Ovary (tissue), 9 donors: ENCODE measurements around the gene HNRNPF. TPM values are rescaled to one million over a fixed set of nuclear protein-coding genes. Genes with fewer than 3 reads are reported as not detected.
"Not testable (repeated sequence)": the region's sequence is repeated elsewhere in the genome, so short reads cannot be mapped to it uniquely, and the experiment has no call there.

Experiments
- DNase-seq, 5 donors: peaks; one replicate each; pipeline ENCODE4 v3.0.0-alpha.2; 2019 to 2020
- H3K27ac ChIP-seq, 2 donors: fragments of 200-600 bp; one replicate each; pipeline versions ENCODE4 v1.5.1 to v1.8.0; 2019 to 2022
- H3K27me3 ChIP-seq: fragments of 200-600 bp; one replicate; pipeline ENCODE4 v1.8.0; 2022
- H3K36me3 ChIP-seq: fragments of 200-600 bp; sonication (generic); one replicate; pipeline ENCODE4 v1.5.1; 2019
- H3K4me1 ChIP-seq: one replicate; pipeline ENCODE4 v1.8.1; 2013; ENCODE audit warnings: mild to moderate bottlenecking, moderate library complexity; ENCODE audit not compliant: insufficient read depth
- H3K4me3 ChIP-seq: fragments of 200-600 bp; sonication (generic); one replicate; pipeline ENCODE4 v1.5.1; 2017
- H3K9me3 ChIP-seq, 2 donors: fragments of 200-600 bp in 1 of 2; sonication (generic) in 1 of 2; one replicate each; pipeline versions ENCODE4 v1.5.1 to v1.8.1; 2013 to 2019; ENCODE audit warnings: mild to moderate bottlenecking in 1 of 2, moderate library complexity in 1 of 2
- CTCF ChIP-seq, 3 donors: fragments of 450-650 bp in 2 of 3; fragments of 200-600 bp in 1 of 3; IDR thresholded peaks; one replicate each; pipeline versions ENCODE4 v1.5.1 to v1.8.0; 2016 to 2022; ENCODE audit warnings: antibody characterized with exemption in 3 of 3, mild to moderate bottlenecking in 1 of 3
- EP300 ChIP-seq: sonication (generic); formaldehyde crosslinking; IDR thresholded peaks from one replicate; pipeline ENCODE4 v1.6.1; 2017; ENCODE audit warnings: antibody characterized with exemption
- POLR2A ChIP-seq: fragments of 450-650 bp; IDR thresholded peaks from one replicate; pipeline ENCODE4 v1.6.1; 2017; ENCODE audit warnings: antibody characterized with exemption, mild to moderate bottlenecking, moderate library complexity
- WGBS, 3 donors: extraction: QIAGEN DNeasy Blood & Tissue Kit in 1 of 3; methylation state at CpG; one replicate each; pipeline versions ENCODE4 v1.1.5 to v1.1.7; 2013 to 2017; 5-methylcytosine and 5-hydroxymethylcytosine counted together
- intact Hi-C, 4 donors: fragments of 100-400 bp; cut with DNase I; formaldehyde crosslinking; loops; one replicate each; pipeline versions ENCODE4 v1.11.0 to v1.15.1; 2022 to 2023
- polyA plus RNA-seq, 2 donors: library from polyadenylated mRNA; stranded (reverse); fragments of 200-250 nt in 1 of 2; fragments of 350-450 nt in 1 of 2; fragmentation: Illumina TruSeq in 1 of 2; extraction: RNeasy Lipid Tissue Mini Kit (QIAGEN cat#74804) in 1 of 2; gene quantifications; one replicate each; pipeline ENCODE4 v1.2.3, GENCODE V29; 2013 to 2014
- total RNA-seq, 7 donors: library from RNA; depleted of rRNA in 2 of 7; stranded (reverse); fragments of >200 nt in 2 of 7; fragmentation: NEBNext Ultra II Directional in 3 of 7; extraction: Animal tissue kit (Norgen Biotek cat#: 25700) in 3 of 7; gene quantifications; one replicate each; pipeline versions ENCODE4 v1.1.0 to v1.2.4, GENCODE V29; 2016 to 2023
- donor health status: DM: no; HTN: no; CAD: no; lungs with moderate emphysema.
- donor health status: DM: no; HTN: no; CAD: no.
- donor health status: Bipolar disorder and iron deficiency.
- donor health status: DM: yes; HTN: yes; CAD: no.
- donor health status: DM: no; HTN: no; CAD: no.
- donor health status: DM: yes; HTN: yes; CAD: no.

The HNRNPF gene
- total and polyA plus RNA-seq, 9 donors: 95.1 to 220 (median 166) TPM

GRCh38 chr10:43396061-43396927 lies 12.7 kb downstream of the HNRNPF start:
- H3K4me3 ChIP-seq: peak overlapping the region; percentile 59
- H3K27ac ChIP-seq: peak overlapping the region; percentile 94 to 95
- intact Hi-C loops: loop anchor here in 1 of 4 donors (5.0 kb wide), 1 partner anchor 41 kb away; the partner anchor contains the start of gene ZNF487
- H3K36me3 ChIP-seq: no peaks in the 10 kb centered on the region
- TF ChIP-seq CTCF (IDR thresholded peaks at IDR 0.05): no peak
- TF ChIP-seq EP300: no peak
- no peak for TF ChIP-seq POLR2A
- no peaks in the 10 kb centered on the region for H3K9me3 ChIP-seq
- DNase-seq: peak; percentile 82 to 88 (median 86)
- H3K27me3 ChIP-seq: no peaks in the 10 kb centered on the region
- WGBS, 3 donors: 1 to 4% (median 1%) methylated on average over 33 to 68 of the region's 71 CpGs
- H3K4me1 ChIP-seq: peaks cover 18% of the 10 kb centered on the region

- Histone ChIP-seq H3K27ac (peak overlapping the region; percentile 94 to 95), H3K27me3 (no peaks in the 10 kb centered on the region), H3K4me1 (peaks cover 18% of the 10 kb centered on the region), H3K9me3 (no peaks in the 10 kb centered on the region), H3K4me3 (peak overlapping the region; percentile 59), H3K36me3 (no peaks in the 10 kb centered on the region)
- 7 to 16% (median 9%) methylated on average over 16 to 18 of the region's 18 CpGs for WGBS, 3 donors
- TF ChIP-seq EP300 (no peak), POLR2A (no peak), CTCF (IDR thresholded peaks at IDR 0.05) (no peak)
- intact Hi-C loops: loop anchor here in 1 of 4 donors (5.0 kb wide), 1 partner anchor 42 kb away; the partner anchor contains the start of gene ZNF487
- peak in 2 of 5 donors; percentile 51 for DNase-seq
Measured at GRCh38 chr10:43395571-43396060, 13.4 kb downstream of the HNRNPF start.

GRCh38 chr10:43394868-43395267 lies 14.1 kb downstream of the HNRNPF start:
- Histone ChIP-seq H3K27me3 (no peaks in the 10 kb centered on the region), H3K4me3 (no peak overlapping the region), H3K9me3 (no peaks in the 10 kb centered on the region), H3K27ac (no peak overlapping the region), H3K36me3 (no peaks in the 10 kb centered on the region), H3K4me1 (peaks cover 18% of the 10 kb centered on the region)
- intact Hi-C loops: loop anchor here in 1 of 4 donors (5.0 kb wide), 1 partner anchor 42 kb away; the partner anchor contains the start of gene ZNF487
- WGBS, 3 donors: 86 to 89% (median 87%) methylated on average over 6 of the region's 6 CpGs
- TF ChIP-seq POLR2A (no peak), CTCF (IDR thresholded peaks at IDR 0.05) (no peak), EP300 (no peak)
- no peak for DNase-seq

- no peaks in the 10 kb centered on the region for H3K36me3 ChIP-seq
- no peaks in the 10 kb centered on the region for H3K27me3 ChIP-seq
- intact Hi-C loops: no loop called here
- TF ChIP-seq CTCF (IDR thresholded peaks at IDR 0.05): no peak
- no peak for TF ChIP-seq POLR2A
- TF ChIP-seq EP300: no peak
- H3K4me3 ChIP-seq: no peak overlapping the region
- H3K9me3 ChIP-seq: no peaks in the 10 kb centered on the region
- WGBS, 3 donors: 79 to 85% (median 81%) methylated on average over 3 of the region's 3 CpGs
- peaks cover 13% of the 10 kb centered on the region for H3K4me1 ChIP-seq
- DNase-seq: no peak
- no peak overlapping the region for H3K27ac ChIP-seq
Measured at GRCh38 chr10:43393606-43394360, 15.2 kb downstream of the HNRNPF start.

- WGBS, 3 donors: 95 to 96% (median 95%) methylated on average over 11 of the region's 11 CpGs
- H3K4me1 ChIP-seq, intact Hi-C loops, H3K27me3 ChIP-seq, H3K36me3 ChIP-seq, H3K9me3 ChIP-seq, H3K27ac ChIP-seq, H3K4me3 ChIP-seq: not testable (repeated sequence)
- DNase-seq: peak in 1 of 5 donors; percentile 21
Measured at GRCh38 chr10:43393186-43393585, 15.8 kb downstream of the HNRNPF start.
